Body of pancreas (tissue), 4 donors: ENCODE results near the gene PTPRN. TPM values are rescaled to one million over a fixed set of nuclear protein-coding genes. Genes with fewer than 3 reads are reported as not detected.
A peak's percentile ranks its signal among the peaks of the same experiment; 100 is the strongest.

Experiments used
- ATAC-seq: fragments of 150-250 bp; one replicate; pipeline ENCODE4 v1.9.1; 2016
- DNase-seq, 4 donors: peaks; one replicate each; pipeline ENCODE4 v3.0.0-alpha.2; 2019
- H3K27ac ChIP-seq, 4 donors: fragments of 200-600 bp; sonication (generic); 1 replicate in 3 of 4; 2 replicates in 1 of 4; pipeline versions ENCODE4 v1.5.1 to v1.6.1; 2016 to 2019; ENCODE audit warnings: mild to moderate bottlenecking in 1 of 4, mixed read lengths in 1 of 4, moderate library complexity in 1 of 4
- H3K27me3 ChIP-seq, 2 donors: fragments of 200-600 bp; sonication (generic); one replicate each; pipeline ENCODE4 v1.6.0; 2016; ENCODE audit warnings: mild to moderate bottlenecking in 1 of 2
- H3K36me3 ChIP-seq, 2 donors: fragments of 200-600 bp; sonication (generic); replicated peaks in 1 of 2; 2 replicates each; pipeline ENCODE4 v1.5.1; 2016; ENCODE audit warnings: low read depth in 2 of 2; ENCODE audit not compliant: insufficient read depth in 1 of 2
- H3K4me1 ChIP-seq: fragments of 200-600 bp; sonication (generic); one replicate; pipeline ENCODE4 v1.6.0; 2016
- H3K4me3 ChIP-seq, 2 donors: fragments of 200-600 bp; sonication (generic); 1 replicate in 1 of 2; 2 replicates in 1 of 2; pipeline ENCODE4 v1.5.1; 2016 to 2019
- H3K9me3 ChIP-seq, 3 donors: fragments of 200-600 bp; sonication (generic); 1 replicate in 2 of 3; 2 replicates in 1 of 3; pipeline ENCODE4 v1.5.1; 2016
- POLR2A ChIP-seq, 3 donors: fragments of 450-650 bp; IDR thresholded peaks; one replicate each; pipeline ENCODE4 v1.6.1; 2016; ENCODE audit warnings: antibody characterized with exemption in 3 of 3, mild to moderate bottlenecking in 2 of 3
- WGBS, 2 donors: methylation state at CpG; one replicate each; pipeline ENCODE4 v1.1.5; 2017; 5-methylcytosine and 5-hydroxymethylcytosine counted together
- intact Hi-C: fragments of 100-400 bp; cut with DNase I; formaldehyde crosslinking; loops from one replicate; pipeline ENCODE4 v1.15.1; 2023
- microRNA counts, 2 donors: library from miRNA; unstranded; fragments of <30 nt; microRNA quantifications; one replicate each; lab custom pipeline; 2017
- microRNA-seq, 2 donors: library from miRNA; unstranded; fragments of <30 nt; microRNA quantifications; one replicate each; pipeline ENCODE4, GENCODE V29; 2016; ENCODE audit warnings: borderline number of aligned reads in 2 of 2, borderline replicate concordance in 2 of 2
- small RNA-seq: library from RNA; depleted of rRNA; stranded (forward); fragments of <200 nt; gene quantifications from one replicate; pipeline ENCODE3, GENCODE V24; 2016
- total RNA-seq, 2 donors: library from RNA; depleted of rRNA; stranded (reverse); fragments of >200 nt; gene quantifications; one replicate each; pipeline ENCODE4 v1.1.0, GENCODE V29; 2016
- TF ChIP-seq, protein P1 (sequence below), 7 experiments: fragments of 450-650 bp in 4 of 7; fragments of 200-600 bp in 3 of 7; sonication (generic) in 3 of 7; IDR thresholded peaks; one replicate each; pipeline ENCODE4 v1.5.1; 2016 to 2019; ENCODE audit warnings: antibody characterized with exemption in 7 of 7

Gene PTPRN
- total RNA-seq, 2 donors from 2014 or later = 18.7 to 19.8 TPM

GRCh38 chr2:219244789-219245147 lies 64.4 kb downstream of the PTPRN start:
- H3K4me3 ChIP-seq = peak overlapping the region; percentile 62 to 78
- H3K9me3 ChIP-seq = no peaks in the 10 kb centered on the region
- H3K4me1 ChIP-seq = peaks cover 50% of the 10 kb centered on the region
- TF ChIP-seq POLR2A (IDR thresholded peaks at IDR 0.05) = no peak
- TF ChIP-seq, protein P1, sequence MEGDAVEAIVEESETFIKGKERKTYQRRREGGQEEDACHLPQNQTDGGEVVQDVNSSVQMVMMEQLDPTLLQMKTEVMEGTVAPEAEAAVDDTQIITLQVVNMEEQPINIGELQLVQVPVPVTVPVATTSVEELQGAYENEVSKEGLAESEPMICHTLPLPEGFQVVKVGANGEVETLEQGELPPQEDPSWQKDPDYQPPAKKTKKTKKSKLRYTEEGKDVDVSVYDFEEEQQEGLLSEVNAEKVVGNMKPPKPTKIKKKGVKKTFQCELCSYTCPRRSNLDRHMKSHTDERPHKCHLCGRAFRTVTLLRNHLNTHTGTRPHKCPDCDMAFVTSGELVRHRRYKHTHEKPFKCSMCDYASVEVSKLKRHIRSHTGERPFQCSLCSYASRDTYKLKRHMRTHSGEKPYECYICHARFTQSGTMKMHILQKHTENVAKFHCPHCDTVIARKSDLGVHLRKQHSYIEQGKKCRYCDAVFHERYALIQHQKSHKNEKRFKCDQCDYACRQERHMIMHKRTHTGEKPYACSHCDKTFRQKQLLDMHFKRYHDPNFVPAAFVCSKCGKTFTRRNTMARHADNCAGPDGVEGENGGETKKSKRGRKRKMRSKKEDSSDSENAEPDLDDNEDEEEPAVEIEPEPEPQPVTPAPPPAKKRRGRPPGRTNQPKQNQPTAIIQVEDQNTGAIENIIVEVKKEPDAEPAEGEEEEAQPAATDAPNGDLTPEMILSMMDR (IDR thresholded peaks at IDR 0.05) = no peak
- H3K36me3 ChIP-seq = no peaks in the 10 kb centered on the region
- peak overlapping the region in 3 of 4 donors; percentile 80 to 96 (median 93) for H3K27ac ChIP-seq
- 8 to 16% methylated on average over 6 of the region's 6 CpGs for WGBS, 2 donors
- ATAC-seq (no peak), DNase-seq (no peak)
- H3K27me3 ChIP-seq = no peaks in the 10 kb centered on the region
- intact Hi-C loops = no loop called here

DNA sequence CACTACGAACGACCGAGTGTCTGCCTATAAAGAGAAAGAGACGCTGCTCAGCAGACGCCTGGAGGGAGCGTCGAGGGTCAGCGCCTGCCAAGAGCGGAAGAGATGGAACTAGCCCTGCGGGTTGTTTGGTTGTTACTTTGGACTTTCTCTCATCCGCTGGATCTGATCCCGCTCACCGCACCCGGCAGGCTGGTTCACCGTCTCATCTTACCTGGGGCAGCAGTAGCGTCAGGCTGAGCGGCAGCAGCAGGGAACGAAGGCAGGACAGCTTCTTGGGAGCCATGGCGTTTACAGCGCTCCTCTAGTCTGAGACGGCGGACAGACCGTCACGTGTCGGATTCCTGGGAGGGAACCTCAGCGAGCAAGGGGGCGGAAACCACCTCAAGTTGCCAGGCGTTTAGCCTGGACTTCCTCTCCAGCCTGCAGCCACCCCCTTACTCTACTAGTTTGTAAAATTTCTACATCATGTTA lies 65.9 kb downstream of the PTPRN start:
- H3K4me3 ChIP-seq = no peak overlapping the region

More for the DNA sequence above, 65.9 kb downstream of the PTPRN start:
- H3K4me1 ChIP-seq = peaks cover 36% of the 10 kb centered on the region
- H3K36me3 ChIP-seq = no peaks in the 10 kb centered on the region
- no peak for TF ChIP-seq POLR2A (IDR thresholded peaks at IDR 0.05)
- TF ChIP-seq, protein P1 (IDR thresholded peaks at IDR 0.05) = no peak
- DNase-seq (peak in 1 of 4 donors; percentile 35), ATAC-seq (no peak)
- intact Hi-C loops = no loop called here
- H3K27me3 ChIP-seq = no peaks in the 10 kb centered on the region
- no peaks in the 10 kb centered on the region for H3K9me3 ChIP-seq
- no peak overlapping the region for H3K27ac ChIP-seq
- WGBS, 2 donors = 50 to 61% methylated on average over 24 to 28 of the region's 28 CpGs

MicroRNAs within 50 kb of the gene (microRNA counts, 767-probe panel; counts per million panel counts)
- microRNA hsa-miR-153 (lab: Ali Mortazavi, UCI) = 0 to 736 counts per million in 2 donors

Small RNA genes within 50 kb of the gene (microRNA-seq; reads per million reads assigned to microRNA genes)
- gene MIR153-1 = 0 reads per million in 2 donors

Small RNA genes within 50 kb of the gene (small RNA-seq; reads per million reads assigned to genes)
- gene AC053503.3 = not detected
- not detected for gene MIR153-1

Other genes starting within 250 kb of the PTPRN start
- gene IHH, start 248.5 kb downstream of the PTPRN start, total RNA-seq = 1 to 10 TPM in 1 of 2 donors, not detected in 1; 1.0 TPM
- 1 to 10 TPM; 8.9 to 9.3 TPM for gene NHEJ1, start 148.6 kb downstream of the PTPRN start, total RNA-seq
- 1 to 10 TPM; 3.1 to 8.2 TPM for gene SLC23A3, start 139.4 kb downstream of the PTPRN start, total RNA-seq
- 10 to 100 TPM; 25.7 to 27.4 TPM for gene CNPPD1, start 132.5 kb downstream of the PTPRN start, total RNA-seq
- gene RETREG2, start 131.1 kb downstream of the PTPRN start, total RNA-seq = 10 to 100 TPM; 41.9 to 43.6 TPM
- 10 to 100 TPM; 36.9 to 43.3 TPM for gene ZFAND2B, start 102.6 kb downstream of the PTPRN start, total RNA-seq
- 10 to 100 TPM; 10.5 to 11.7 TPM for gene ABCB6, start 90.4 kb downstream of the PTPRN start, total RNA-seq
- gene ATG9A, start 79.8 kb downstream of the PTPRN start, total RNA-seq = 10 to 100 TPM; 21.0 to 27.7 TPM
- gene ANKZF1, start 79.6 kb downstream of the PTPRN start, total RNA-seq = 10 to 100 TPM; 67.5 to 95.3 TPM
- 10 to 100 TPM in 1 of 2 donors, 1 to 10 TPM in 1; 3.1 to 11.2 TPM for gene GLB1L, start 64.0 kb downstream of the PTPRN start, total RNA-seq
- gene STK16, start 63.9 kb downstream of the PTPRN start, total RNA-seq = 10 to 100 TPM in 1 of 2 donors, 1 to 10 TPM in 1; 8.0 to 16.8 TPM
- gene TUBA4B, start 56.2 kb downstream of the PTPRN start, total RNA-seq = not detected
- 10 to 100 TPM; 17.8 to 20.2 TPM for gene TUBA4A, start 55.5 kb downstream of the PTPRN start, total RNA-seq
- gene DNAJB2, start 30.0 kb downstream of the PTPRN start, total RNA-seq = 10 to 100 TPM; 60.3 to 68.0 TPM
- not detected for gene RESP18, start 23.3 kb upstream of the PTPRN start, total RNA-seq
- gene DNPEP, start 78.5 kb upstream of the PTPRN start, total RNA-seq = 10 to 100 TPM; 18.4 to 24.7 TPM
- 10 to 100 TPM; 12.7 to 23.1 TPM for gene DES, start 109.0 kb upstream of the PTPRN start, total RNA-seq
- gene SPEG, start 125.4 kb upstream of the PTPRN start, total RNA-seq = 1 to 10 TPM; 2.9 to 3.6 TPM
- gene GMPPA, start 189.5 kb upstream of the PTPRN start, total RNA-seq = 10 to 100 TPM; 40.5 to 57.4 TPM
- gene ASIC4, start 205.1 kb upstream of the PTPRN start, total RNA-seq = not detected
- 100 to 1,000 TPM; 115 to 232 TPM for gene CHPF, start 234.4 kb upstream of the PTPRN start, total RNA-seq
- gene TMEM198, start 234.6 kb upstream of the PTPRN start, total RNA-seq = 1 to 10 TPM; 3.3 to 5.7 TPM